GM21381 (cell line): ENCODE measurements around the gene TMEM169.

ENCODE experiments used
- ATAC-seq: cut with Tn5 transposase; IDR thresholded peaks from one replicate; pipeline ENCODE4 v1.9.1; 2021; ENCODE audit warnings: mild to moderate bottlenecking, moderate library complexity; ENCODE audit not compliant: unreplicated experiment

The TMEM169 gene

GRCh38 chr2:216101109-216101508, 19.4 kb downstream of the TMEM169 start:
- no peak for ATAC-seq

- no peak for ATAC-seq
These were observed 21.5 kb downstream of the TMEM169 start for GRCh38 chr2:216103213-216103612.

- no peak for ATAC-seq
These were observed 23.0 kb downstream of the TMEM169 start for GRCh38 chr2:216104691-216105090.

- ATAC-seq: no peak
These were observed 25.6 kb downstream of the TMEM169 start for GRCh38 chr2:216107320-216107719.

GRCh38 chr2:216107760-216108159, 26.0 kb downstream of the TMEM169 start:
- no peak for ATAC-seq

GRCh38 chr2:216108310-216108966, 26.7 kb downstream of the TMEM169 start:
- no peak for ATAC-seq

- ATAC-seq: peak; percentile 56
These were observed 27.5 kb downstream of the TMEM169 start, which contains the start of gene XRCC5 for GRCh38 chr2:216108967-216109921. XRCC5 (plus strand) TSS chr2:216109348; CDS start chr2:216109437, 89 bp downstream.

- no peak for ATAC-seq
These were observed 28.4 kb downstream of the TMEM169 start for GRCh38 chr2:216109962-216110614.

- ATAC-seq: no peak
These were observed 28.9 kb downstream of the TMEM169 start for GRCh38 chr2:216110620-216111019.

- no peak for ATAC-seq
These were observed 29.4 kb downstream of the TMEM169 start for GRCh38 chr2:216111122-216111521.

- ATAC-seq: no peak
These were observed 31.2 kb downstream of the TMEM169 start for GRCh38 chr2:216112926-216113325.

GRCh38 chr2:216113572-216113971, 31.9 kb downstream of the TMEM169 start:
- peak; percentile 65 for ATAC-seq

- no peak for ATAC-seq
These were observed 32.6 kb downstream of the TMEM169 start for GRCh38 chr2:216114382-216114713.

GRCh38 chr2:216114714-216115531, 33.2 kb downstream of the TMEM169 start:
- peak; percentile 40 for ATAC-seq

GRCh38 chr2:216116418-216116817, 34.7 kb downstream of the TMEM169 start:
- no peak for ATAC-seq

- ATAC-seq: no peak
These were observed 36.0 kb downstream of the TMEM169 start for GRCh38 chr2:216117561-216118340.

- no peak for ATAC-seq
These were observed 36.8 kb downstream of the TMEM169 start for GRCh38 chr2:216118474-216118873.

GRCh38 chr2:216119146-216119545, 37.4 kb downstream of the TMEM169 start:
- ATAC-seq: no peak

GRCh38 chr2:216119986-216120385, 38.3 kb downstream of the TMEM169 start:
- no peak for ATAC-seq

- no peak for ATAC-seq
These were observed 39.5 kb downstream of the TMEM169 start for GRCh38 chr2:216121255-216121654.
